ENCODE results near the gene IL1R1.

GRCh38 chr2:102200539-102200938 is 58.0 kb downstream of the IL1R1 start:
- TF ChIP-seq CTCF (IDR thresholded peaks at IDR 0.05), result no peak
- TF ChIP-seq POLR2A (IDR thresholded peaks at IDR 0.05), result no peak
